NB4 (cell line): Measurements from ENCODE around the gene CARS1.

Experiments used
- CTCF ChIP-seq: IDR thresholded peaks from one replicate; pipeline ENCODE4 v1.5.1; 2012; ENCODE audit warnings: low read depth, low read length
- MAX ChIP-seq: IDR thresholded peaks from 2 replicates; pipeline ENCODE4 v1.6.1; 2011; ENCODE audit warnings: low read depth, low read length
- MYC ChIP-seq: IDR thresholded peaks from 2 replicates; pipeline ENCODE4 v1.6.1; 2011; ENCODE audit warnings: low read depth, low read length
- POLR2A ChIP-seq: IDR thresholded peaks from 2 replicates; pipeline ENCODE4 v1.6.1; 2011; ENCODE audit warnings: mild to moderate bottlenecking; ENCODE audit not compliant: insufficient read length; ENCODE audit errors: extremely low read depth

- TF ChIP-seq POLR2A: no peak
- TF ChIP-seq CTCF: no peak
- TF ChIP-seq MYC: no peak
- no peak for TF ChIP-seq MAX
Measured at GRCh38 chr11:2958251-2958650, 99.0 kb downstream of the CARS1 start.
